BJ (cell line): ENCODE measurements around the gene DAP. TPM values are rescaled to one million over a fixed set of nuclear protein-coding genes. Genes with fewer than 3 reads are reported as not detected.

Experiments used
- CTCF ChIA-PET: fragments of 350-600 bp; formaldehyde crosslinking; extraction: SDS; loops from one replicate; lab custom pipeline; 2021; ENCODE audit warnings: antibody characterized with exemption, inconsistent platforms; lab: Yijun Ruan, JAX
- POLR2A ChIA-PET: fragments of 300-600 bp; sonication (Branson Sonifier 250); formaldehyde crosslinking; extraction: SDS; loops from one replicate; lab custom pipeline; 2021; ENCODE audit warnings: antibody characterized with exemption; lab: Charles Lee
- DNase-seq: peaks from one replicate; pipeline ENCODE4 v3.0.0-alpha.2; 2011; ENCODE audit warnings: low read depth
- H3K27me3 ChIP-seq: 2 replicates; pipeline ENCODE4 v1.6.0; 2011; ENCODE audit warnings: low read length; ENCODE audit not compliant: control insufficient read depth, insufficient read depth
- H3K36me3 ChIP-seq: 2 replicates; pipeline ENCODE4 v1.5.1; 2011; ENCODE audit warnings: low read length; ENCODE audit not compliant: control insufficient read depth, insufficient read depth
- H3K4me3 ChIP-seq: 2 replicates; pipeline ENCODE4 v1.5.1; 2011; ENCODE audit warnings: low read depth, mild to moderate bottlenecking, control low read depth, low read length
- CTCF ChIP-seq: IDR thresholded peaks from 2 replicates; pipeline ENCODE4 v1.5.1; 2011; ENCODE audit warnings: low read depth, mild to moderate bottlenecking, control low read depth, inconsistent platforms, low read length, moderate library complexity; ENCODE audit not compliant: insufficient read depth
- polyA plus RNA-seq: library from polyadenylated mRNA; depleted of rRNA; stranded (reverse); fragments of >200 nt; gene quantifications from 2 replicates; pipeline ENCODE4 v1.2.3, GENCODE V29; 2011

The DAP gene
- polyA plus RNA-seq, 1 experiment, result 95.6 TPM

GRCh38 chr5:10772901-10773585 is 12.0 kb upstream of the DAP start:
- CTCF ChIA-PET, result interaction anchor here (0.6 to 1.5 kb wide), 2 partner anchors 8 to 11 kb away, joined by 3 to 4 read pairs; no protein-coding TSS in a partner anchor
- POLR2A ChIA-PET, result no interaction called here
- TF ChIP-seq CTCF, result no peak
- no peaks in the 10 kb centered on the region for H3K27me3 ChIP-seq
- no peak overlapping the region for H3K4me3 ChIP-seq
- no peaks in the 10 kb centered on the region for H3K36me3 ChIP-seq
- DNase-seq, result no peak

- DNase-seq, result no peak
- no peak overlapping the region for H3K4me3 ChIP-seq
- H3K27me3 ChIP-seq, result no peaks in the 10 kb centered on the region
- H3K36me3 ChIP-seq, result no peaks in the 10 kb centered on the region
- ChIA-PET POLR2A (no interaction called here), CTCF (no interaction called here)
- no peak for TF ChIP-seq CTCF
Observed at GRCh38 chr5:10768328-10768899, 7.4 kb upstream of the DAP start.

- Histone ChIP-seq H3K36me3 (no peaks in the 10 kb centered on the region), H3K27me3 (no peaks in the 10 kb centered on the region), H3K4me3 (no peak overlapping the region)
- TF ChIP-seq CTCF, result no peak
- ChIA-PET CTCF (no interaction called here), POLR2A (no interaction called here)
- DNase-seq, result no peak
Observed at GRCh38 chr5:10762776-10763500, 1.9 kb upstream of the DAP start.

- Histone ChIP-seq H3K27me3 (no peaks in the 10 kb centered on the region), H3K4me3 (peak overlapping the region; percentile 46; the same call in 1 of the 2 replicates), H3K36me3 (no peaks in the 10 kb centered on the region)
- no peak for DNase-seq
- TF ChIP-seq CTCF, result no peak
- CTCF ChIA-PET, result interaction anchor here (0.6 kb wide), 1 partner anchor 11 kb away, joined by 3 read pairs; no protein-coding TSS in a partner anchor
- POLR2A ChIA-PET, result interaction anchor here (0.6 kb wide), 1 partner anchor 41 kb away, joined by 4 read pairs; no protein-coding TSS in a partner anchor
Observed at GRCh38 chr5:10761933-10762775, 1.1 kb upstream of the DAP start.

GRCh38 chr5:10760921-10761184 is 181 bp downstream of the DAP start:
- ChIA-PET POLR2A (interaction anchor here (0.6 kb wide), 2 partner anchors 42 to 1335 kb away, joined by 3 read pairs; no protein-coding TSS in a partner anchor), CTCF (interaction anchor here (0.9 to 1.0 kb wide), 2 partner anchors 68 to 96 kb away, joined by 3 read pairs; no protein-coding TSS in a partner anchor)
- no peaks in the 10 kb centered on the region for H3K27me3 ChIP-seq
- DNase-seq, result no peak
- H3K4me3 ChIP-seq, result peak overlapping the region; percentile 57
- no peaks in the 10 kb centered on the region for H3K36me3 ChIP-seq
- TF ChIP-seq CTCF, result no peak
